HL-60 (cell line): ENCODE results near the gene GANC.

Experiments
- DNase-seq, 2 experiments: peaks; one replicate each; pipeline ENCODE4 v3.0.0-alpha.2; 2010 to 2020; ENCODE audit warnings: low read depth in 1 of 2, low spot score in 1 of 2
- H3K27ac ChIP-seq: fragments of 250-450 bp; sonication (Bioruptor Pico); replicated peaks from 2 replicates; pipeline ENCODE4 v1.5.1; 2020; ENCODE audit warnings: mild to moderate bottlenecking, moderate library complexity
- H3K27me3 ChIP-seq: fragments of 250-450 bp; sonication (Bioruptor Pico); 2 replicates; pipeline ENCODE4 v1.5.1; 2021; ENCODE audit warnings: mild to moderate bottlenecking, moderate library complexity; ENCODE audit not compliant: insufficient read depth, poor library complexity, severe bottlenecking
- H3K4me3 ChIP-seq: replicated peaks from 2 replicates; pipeline ENCODE4 v1.5.1; 2011; ENCODE audit warnings: mild to moderate bottlenecking, control low read depth, low read length; ENCODE audit not compliant: insufficient read depth
- CTCF ChIP-seq: IDR thresholded peaks from one replicate; pipeline ENCODE4 v1.5.1; 2011; ENCODE audit warnings: low read length, control low read depth, inconsistent platforms; ENCODE audit not compliant: insufficient read depth
- GABPA ChIP-seq: IDR thresholded peaks from 2 replicates; pipeline ENCODE4 v1.6.1; 2012; ENCODE audit warnings: low read depth
- POLR2AphosphoS5 ChIP-seq: IDR thresholded peaks from 2 replicates; pipeline ENCODE4 v1.6.1; 2012; ENCODE audit warnings: low read depth
- REST ChIP-seq: IDR thresholded peaks from 2 replicates; pipeline ENCODE4 v1.6.1; 2012; ENCODE audit warnings: low read depth; ENCODE audit not compliant: insufficient replicate concordance
- SPI1 ChIP-seq: IDR thresholded peaks from 2 replicates; pipeline ENCODE4 v1.6.1; 2012; ENCODE audit warnings: low read depth, mild to moderate bottlenecking, borderline replicate concordance

Gene GANC

GRCh38 chr15:42270996-42271395, 2.0 kb upstream of the GANC start:
- no peak for DNase-seq

GRCh38 chr15:42273900-42274701, 1.1 kb downstream of the GANC start:
- Histone ChIP-seq H3K4me3 (peak overlapping the region; percentile 73), H3K27ac (peak overlapping the region; percentile 92), H3K27me3 (no peaks in the 10 kb centered on the region)
- no peak for TF ChIP-seq CTCF
- peak; percentile 15; the same call in 1 of the 2 replicates for TF ChIP-seq POLR2AphosphoS5
- DNase-seq: peak in 1 of 2 experiments; percentile 45

More at GRCh38 chr15:42270996-42271395, 2.0 kb upstream of the GANC start:
- no peaks in the 10 kb centered on the region for H3K27me3 ChIP-seq
- H3K4me3 ChIP-seq: peak overlapping the region; percentile 20; the same call in 1 of the 2 replicates
- no peak overlapping the region; the same call in 1 of the 2 replicates for H3K27ac ChIP-seq
- no peak for TF ChIP-seq SPI1
- TF ChIP-seq POLR2AphosphoS5: no peak

- DNase-seq: no peak
- TF ChIP-seq GABPA (no peak), POLR2AphosphoS5 (no peak), REST (no peak), CTCF (no peak), SPI1 (no peak)
- Histone ChIP-seq H3K27ac (peak overlapping the region; percentile 92), H3K27me3 (no peaks in the 10 kb centered on the region), H3K4me3 (peak overlapping the region; percentile 73)
These were observed 1.6 kb downstream of the GANC start for GRCh38 chr15:42274702-42274989.

- Histone ChIP-seq H3K4me3 (peak overlapping the region; percentile 73), H3K27me3 (no peaks in the 10 kb centered on the region), H3K27ac (peak overlapping the region; percentile 92)
- peak in 1 of 2 experiments; percentile 32 for DNase-seq
- TF ChIP-seq REST (no peak), GABPA (no peak), CTCF (no peak), POLR2AphosphoS5 (no peak), SPI1 (no peak)
These were observed 2.9 kb downstream of the GANC start for GRCh38 chr15:42275780-42276391.
